Mesothelial cell of epicardium (in vitro differentiated cells): Measurements from ENCODE around the gene PDP2. TPM values are rescaled to one million over a fixed set of nuclear protein-coding genes. Genes with fewer than 3 reads are reported as not detected.
A peak's percentile ranks its signal among the peaks of the same experiment; 100 is the strongest.

Experiments
- DNase-seq, 2 experiments: peaks; one replicate each; pipeline ENCODE4 v3.0.0; 2021; ENCODE audit warnings: low spot score in 2 of 2; ENCODE audit not compliant: unreplicated experiment in 2 of 2
- H3K27ac Mint-ChIP-seq: 2 replicates; pipeline ENCODE4 v1.8.0; 2021; ENCODE audit warnings: mixed read lengths
- H3K27me3 Mint-ChIP-seq: 2 replicates; pipeline ENCODE4 v1.8.0; 2021; ENCODE audit warnings: low read depth, mixed read lengths
- H3K36me3 Mint-ChIP-seq: 2 replicates; pipeline ENCODE4 v1.8.0; 2021; ENCODE audit warnings: mixed read lengths
- H3K4me1 Mint-ChIP-seq: 2 replicates; pipeline ENCODE4 v1.8.0; 2021; ENCODE audit warnings: mixed read lengths
- H3K4me3 Mint-ChIP-seq: 2 replicates; pipeline ENCODE4 v1.8.0; 2021; ENCODE audit warnings: mild to moderate bottlenecking, moderate library complexity, mixed read lengths
- H3K9me3 Mint-ChIP-seq: 2 replicates; pipeline ENCODE4 v1.8.0; 2021; ENCODE audit warnings: mixed read lengths
- CTCF ChIP-seq: fragments of 200-600 bp; sonication (generic); IDR thresholded peaks from one replicate; pipeline ENCODE4 v1.5.0; 2021; ENCODE audit warnings: antibody characterized with exemption; ENCODE audit not compliant: unreplicated experiment
- total RNA-seq: library from RNA; stranded (reverse); gene quantifications from 3 replicates; pipeline ENCODE4 v1.2.1, GENCODE V29; 2021

PDP2 gene
- total RNA-seq, 1 donor from 2014 or later, result 16.9 TPM

- peaks cover 14% of the 10 kb centered on the region for H3K4me1 Mint-ChIP-seq
- H3K27me3 Mint-ChIP-seq, result no peaks in the 10 kb centered on the region
- H3K4me3 Mint-ChIP-seq, result peak overlapping the region; percentile 74
- H3K9me3 Mint-ChIP-seq, result no peaks in the 10 kb centered on the region
- peak; percentile 90 for TF ChIP-seq CTCF
- peak; percentile 81 to 91 for DNase-seq
- H3K27ac Mint-ChIP-seq, result peak overlapping the region; percentile 70
- H3K36me3 Mint-ChIP-seq, result no peaks in the 10 kb centered on the region
Observed at GRCh38 chr16:66872943-66873684, 7.2 kb upstream of the PDP2 start.

GRCh38 chr16:66873685-66874055, 6.6 kb upstream of the PDP2 start:
- H3K9me3 Mint-ChIP-seq, result no peaks in the 10 kb centered on the region
- TF ChIP-seq CTCF, result no peak
- DNase-seq, result no peak
- H3K4me1 Mint-ChIP-seq, result peaks cover 14% of the 10 kb centered on the region
- no peaks in the 10 kb centered on the region for H3K36me3 Mint-ChIP-seq
- no peaks in the 10 kb centered on the region for H3K27me3 Mint-ChIP-seq
- no peak overlapping the region for H3K4me3 Mint-ChIP-seq
- no peak overlapping the region for H3K27ac Mint-ChIP-seq

GRCh38 chr16:66874079-66874775, 6.1 kb upstream of the PDP2 start:
- Mint-ChIP-seq H3K4me3 (peak overlapping the region; percentile 13), H3K27me3 (no peaks in the 10 kb centered on the region), H3K4me1 (peaks cover 14% of the 10 kb centered on the region), H3K9me3 (no peaks in the 10 kb centered on the region), H3K27ac (peak overlapping the region; percentile 64), H3K36me3 (no peaks in the 10 kb centered on the region)
- TF ChIP-seq CTCF, result no peak
- no peak for DNase-seq

- H3K27ac Mint-ChIP-seq, result no peak overlapping the region
- no peak for DNase-seq
- TF ChIP-seq CTCF, result no peak
Observed at GRCh38 chr16:66878067-66878466, 2.2 kb upstream of the PDP2 start.

GRCh38 chr16:66881014-66881417, 701 bp downstream of the PDP2 start:
- peaks cover 19% of the 10 kb centered on the region for H3K4me1 Mint-ChIP-seq
- no peak overlapping the region for H3K27ac Mint-ChIP-seq
- no peaks in the 10 kb centered on the region for H3K27me3 Mint-ChIP-seq
- peak overlapping the region; percentile 99 for H3K4me3 Mint-ChIP-seq
- H3K36me3 Mint-ChIP-seq, result peaks cover 12% of the 10 kb centered on the region
- no peak for DNase-seq
- no peak for TF ChIP-seq CTCF
- H3K9me3 Mint-ChIP-seq, result no peaks in the 10 kb centered on the region

More at GRCh38 chr16:66878067-66878466, 2.2 kb upstream of the PDP2 start:
- Mint-ChIP-seq H3K4me3 (no peak overlapping the region), H3K4me1 (peaks cover 21% of the 10 kb centered on the region), H3K36me3 (no peaks in the 10 kb centered on the region), H3K27me3 (no peaks in the 10 kb centered on the region), H3K9me3 (no peaks in the 10 kb centered on the region)
